ENCODE results near the gene NR2C1. TPM values are rescaled to one million over a fixed set of nuclear protein-coding genes. Genes with fewer than 3 reads are reported as not detected.
"Not testable (repeated sequence)": the region's sequence is repeated elsewhere in the genome, so short reads cannot be mapped to it uniquely, and the experiment has no call there.

The NR2C1 gene
- polyA plus RNA-seq, 3 donors = 2.2 to 24.7 (median 6.0) TPM

DNA sequence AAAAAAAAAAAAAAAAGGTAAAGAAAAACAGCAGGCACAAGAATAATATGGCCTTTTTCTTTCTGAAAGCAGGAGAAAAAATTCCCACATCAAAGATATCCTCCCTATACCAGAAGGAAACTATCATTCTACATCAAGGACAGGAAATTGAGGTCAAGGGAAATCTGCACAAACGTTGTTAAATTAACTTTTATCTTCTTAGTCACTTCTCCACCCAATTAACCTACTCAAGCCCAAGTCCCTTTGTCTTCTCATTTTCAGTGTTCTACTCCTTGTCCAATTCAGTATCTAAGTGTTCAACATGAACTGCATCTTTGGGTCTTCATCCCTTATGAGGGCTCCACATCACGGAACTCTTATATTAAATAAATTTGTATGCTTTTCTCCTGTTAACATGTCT, 85.6 kb downstream of the NR2C1 start:
- H3K9me3 ChIP-seq (replicated peaks in 1 of 2; ENCODE audit: control insufficient read depth in 1 of 2, insufficient read depth in 1 of 2, low read length in 2 of 2) = no peaks in the 10 kb centered on the region
- Mint-ChIP-seq H3K27me3 (ENCODE audit: low read depth in 3 of 3) (no peaks in the 10 kb centered on the region), H3K4me3 (no peak overlapping the region), H3K4me1 (peaks cover 7% of the 10 kb centered on the region), H3K36me3 (peaks cover 53 to 73% of the 10 kb centered on the region in 2 donors), H3K9me3 (no peaks in the 10 kb centered on the region), H3K27ac (peak overlapping the region in 1 of 7 donors; percentile 56)
- no peaks in the 10 kb centered on the region for H3K4me1 ChIP-seq (ENCODE audit: control insufficient read depth in 1 of 2, insufficient read depth in 2 of 2, low read length in 2 of 2)
- H3K27me3 ChIP-seq (ENCODE audit: control insufficient read depth in 2 of 2, insufficient read depth in 2 of 2, low read length in 2 of 2) = no peaks in the 10 kb centered on the region
- H3K27ac ChIP-seq (ENCODE audit: low read depth in 1 of 2, low read length in 2 of 2) = no peak overlapping the region
- intact Hi-C loops (cut with micrococcal nuclease) = no loop called here
- H3K79me2 ChIP-seq (ENCODE audit: insufficient read depth, low read length) = peaks cover 30% of the 10 kb centered on the region
- H3K9ac ChIP-seq (ENCODE audit: insufficient read depth, low read length, poor library complexity, severe bottlenecking) = no peak overlapping the region
- TF ChIP-seq, protein P1, sequence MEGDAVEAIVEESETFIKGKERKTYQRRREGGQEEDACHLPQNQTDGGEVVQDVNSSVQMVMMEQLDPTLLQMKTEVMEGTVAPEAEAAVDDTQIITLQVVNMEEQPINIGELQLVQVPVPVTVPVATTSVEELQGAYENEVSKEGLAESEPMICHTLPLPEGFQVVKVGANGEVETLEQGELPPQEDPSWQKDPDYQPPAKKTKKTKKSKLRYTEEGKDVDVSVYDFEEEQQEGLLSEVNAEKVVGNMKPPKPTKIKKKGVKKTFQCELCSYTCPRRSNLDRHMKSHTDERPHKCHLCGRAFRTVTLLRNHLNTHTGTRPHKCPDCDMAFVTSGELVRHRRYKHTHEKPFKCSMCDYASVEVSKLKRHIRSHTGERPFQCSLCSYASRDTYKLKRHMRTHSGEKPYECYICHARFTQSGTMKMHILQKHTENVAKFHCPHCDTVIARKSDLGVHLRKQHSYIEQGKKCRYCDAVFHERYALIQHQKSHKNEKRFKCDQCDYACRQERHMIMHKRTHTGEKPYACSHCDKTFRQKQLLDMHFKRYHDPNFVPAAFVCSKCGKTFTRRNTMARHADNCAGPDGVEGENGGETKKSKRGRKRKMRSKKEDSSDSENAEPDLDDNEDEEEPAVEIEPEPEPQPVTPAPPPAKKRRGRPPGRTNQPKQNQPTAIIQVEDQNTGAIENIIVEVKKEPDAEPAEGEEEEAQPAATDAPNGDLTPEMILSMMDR (IDR thresholded peaks at IDR 0.05) = no peak
- no peak for DNase-seq
- no peak overlapping the region for H3K4me2 ChIP-seq (replicated peaks; ENCODE audit: extremely low read depth, low read length, poor library complexity, severe bottlenecking)
- H3K36me3 ChIP-seq (replicated peaks in 1 of 2; ENCODE audit: control insufficient read depth in 1 of 2, insufficient read depth in 2 of 2, low read length in 2 of 2) = peaks cover 22 to 71% of the 10 kb centered on the region in 2 donors
- 10% methylated on average over 1 of the region's 2 CpGs for WGBS (ENCODE audit: insufficient coverage)
- H4K20me1 ChIP-seq (ENCODE audit: insufficient read depth, low read length) = peaks cover 28% of the 10 kb centered on the region
- no peak overlapping the region for H2AFZ ChIP-seq (ENCODE audit: insufficient read depth, low read depth, low read length, poor library complexity, severe bottlenecking)
- H3K4me3 ChIP-seq (replicated peaks in 1 of 3; ENCODE audit: low read depth in 2 of 3, low read length in 3 of 3) = no peak overlapping the region

DNA sequence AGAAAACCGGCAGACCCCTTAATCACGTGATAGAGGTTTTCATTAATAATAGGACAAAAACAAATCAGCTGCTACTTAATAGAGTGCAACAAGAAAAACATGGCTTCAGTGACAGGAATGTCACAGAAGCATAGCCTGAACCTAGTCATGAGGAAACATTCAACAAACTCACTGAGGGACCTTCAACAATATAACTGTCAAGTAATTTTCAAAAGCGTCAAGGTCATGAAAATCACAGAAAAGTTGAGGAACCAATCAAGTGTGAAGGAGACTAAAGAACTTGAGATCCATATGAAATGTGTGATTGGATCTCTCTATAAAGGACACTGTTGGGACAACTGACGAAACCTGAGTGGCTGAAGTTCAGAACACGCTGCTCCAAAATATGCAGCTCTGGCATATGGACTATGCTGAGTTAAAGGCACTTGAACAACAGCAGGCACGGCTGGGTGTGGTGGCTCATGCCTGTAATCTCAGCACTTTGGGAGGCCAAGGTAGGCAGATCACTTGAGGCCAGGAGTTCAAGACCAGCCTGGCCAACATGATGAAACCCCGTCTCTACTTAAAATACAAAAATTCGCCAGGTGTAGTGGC, 86.2 kb downstream of the NR2C1 start:
- Histone ChIP-seq H3K4me3 (replicated peaks in 1 of 3; ENCODE audit: low read depth in 2 of 3, low read length in 3 of 3) (no peak overlapping the region), H3K9me3 (replicated peaks in 1 of 2; ENCODE audit: control insufficient read depth in 1 of 2, insufficient read depth in 1 of 2, low read length in 2 of 2) (no peaks in the 10 kb centered on the region), H2AFZ (ENCODE audit: insufficient read depth, low read depth, low read length, poor library complexity, severe bottlenecking) (no peak overlapping the region), H3K36me3 (replicated peaks in 1 of 2; ENCODE audit: control insufficient read depth in 1 of 2, insufficient read depth in 2 of 2, low read length in 2 of 2) (peaks cover 21 to 69% of the 10 kb centered on the region in 2 donors), H3K9ac (ENCODE audit: insufficient read depth, low read length, poor library complexity, severe bottlenecking) (no peak overlapping the region), H3K4me1 (ENCODE audit: control insufficient read depth in 1 of 2, insufficient read depth in 2 of 2, low read length in 2 of 2) (no peaks in the 10 kb centered on the region), H3K27ac (ENCODE audit: low read depth in 1 of 2, low read length in 2 of 2) (no peak overlapping the region), H4K20me1 (ENCODE audit: insufficient read depth, low read length) (peaks cover 28% of the 10 kb centered on the region), H3K27me3 (ENCODE audit: control insufficient read depth in 2 of 2, insufficient read depth in 2 of 2, low read length in 2 of 2) (no peaks in the 10 kb centered on the region), H3K79me2 (ENCODE audit: insufficient read depth, low read length) (peaks cover 30% of the 10 kb centered on the region), H3K4me2 (replicated peaks; ENCODE audit: extremely low read depth, low read length, poor library complexity, severe bottlenecking) (no peak overlapping the region)
- no peaks in the 10 kb centered on the region for H3K27me3 Mint-ChIP-seq (ENCODE audit: low read depth in 3 of 3)
- H3K4me1 Mint-ChIP-seq = peaks cover 7% of the 10 kb centered on the region
- WGBS (ENCODE audit: insufficient coverage) = 100% methylated on average over 3 of the region's 8 CpGs
- intact Hi-C loops (cut with micrococcal nuclease) = no loop called here
- H3K9me3 Mint-ChIP-seq = no peaks in the 10 kb centered on the region
- no peak overlapping the region for H3K4me3 Mint-ChIP-seq
- peak overlapping the region in 3 of 7 donors; percentile 10 to 56 (median 33) for H3K27ac Mint-ChIP-seq
- H3K36me3 Mint-ChIP-seq = peaks cover 51 to 75% of the 10 kb centered on the region in 2 donors
- TF ChIP-seq, protein P1 (IDR thresholded peaks at IDR 0.05) = no peak
- DNase-seq = no peak

DNA sequence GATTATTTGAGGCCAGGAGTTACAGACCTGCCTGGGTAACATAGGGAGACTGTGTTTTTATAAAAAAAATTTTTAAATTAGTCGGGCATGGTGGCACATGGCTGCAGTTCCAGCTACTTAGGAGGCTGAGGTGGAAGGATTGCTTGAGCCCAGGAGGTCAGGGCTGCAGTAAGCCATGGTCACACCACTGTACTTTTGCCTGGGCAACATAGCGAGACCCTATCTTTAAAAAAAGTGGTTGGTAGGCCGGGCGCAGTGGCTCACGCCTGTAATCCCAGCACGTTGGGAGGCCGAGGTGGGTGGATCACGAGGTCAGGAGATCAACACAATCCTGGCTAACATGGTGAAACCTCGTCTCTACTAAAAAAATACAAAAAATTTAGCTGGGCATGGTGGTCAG, 88.3 kb downstream of the NR2C1 start:
- H3K9me3 ChIP-seq (replicated peaks in 1 of 2; ENCODE audit: control insufficient read depth in 1 of 2, insufficient read depth in 1 of 2, low read length in 2 of 2); H3K4me3 ChIP-seq (replicated peaks in 1 of 3; ENCODE audit: low read depth in 2 of 3, low read length in 3 of 3); H3K27me3 Mint-ChIP-seq (ENCODE audit: low read depth in 3 of 3); H3K4me2 ChIP-seq (replicated peaks; ENCODE audit: extremely low read depth, low read length, poor library complexity, severe bottlenecking); H2AFZ ChIP-seq (ENCODE audit: insufficient read depth, low read depth, low read length, poor library complexity, severe bottlenecking); DNase-seq; intact Hi-C loops (cut with micrococcal nuclease); H3K4me1 Mint-ChIP-seq; H3K4me1 ChIP-seq (ENCODE audit: control insufficient read depth in 1 of 2, insufficient read depth in 2 of 2, low read length in 2 of 2); H3K4me3 Mint-ChIP-seq; H3K9ac ChIP-seq (ENCODE audit: insufficient read depth, low read length, poor library complexity, severe bottlenecking); H3K27ac ChIP-seq (ENCODE audit: low read depth in 1 of 2, low read length in 2 of 2); H3K27me3 ChIP-seq (ENCODE audit: control insufficient read depth in 2 of 2, insufficient read depth in 2 of 2, low read length in 2 of 2); H3K27ac Mint-ChIP-seq; H3K9me3 Mint-ChIP-seq: not testable (repeated sequence)
- peaks cover 21% of the 10 kb centered on the region for H4K20me1 ChIP-seq (ENCODE audit: insufficient read depth, low read length)
- 86% methylated on average over 9 of the region's 9 CpGs for WGBS (ENCODE audit: insufficient coverage)
- peaks cover 46 to 62% of the 10 kb centered on the region in 2 donors for H3K36me3 Mint-ChIP-seq
- peaks cover 23% of the 10 kb centered on the region for H3K79me2 ChIP-seq (ENCODE audit: insufficient read depth, low read length)
- H3K36me3 ChIP-seq (replicated peaks in 1 of 2; ENCODE audit: control insufficient read depth in 1 of 2, insufficient read depth in 2 of 2, low read length in 2 of 2) = peaks cover 16 to 72% of the 10 kb centered on the region in 2 donors

Data from CD14-positive monocyte (primary cell).